GM19397 (cell line): ENCODE data around the gene CD247.
A peak's percentile ranks its signal among the peaks of the same experiment; 100 is the strongest.
"Not testable (repeated sequence)": the region's sequence is repeated elsewhere in the genome, so short reads cannot be mapped to it uniquely, and the experiment has no call there.

ENCODE experiments used
- ATAC-seq: cut with Tn5 transposase; IDR thresholded peaks from one replicate; pipeline ENCODE4 v1.9.1; 2021; ENCODE audit warnings: mild to moderate bottlenecking, moderate library complexity; ENCODE audit not compliant: unreplicated experiment

CD247 gene

GRCh38 chr1:167518331-167518700 is at the start of gene CD247:
TSS of gene CD247 (minus strand) at chr1:167518529. CDS start at chr1:167518465, 64 bp downstream.
- no peak for ATAC-seq

- ATAC-seq, result no peak
Measured at GRCh38 chr1:167567663-167568062, 49.3 kb upstream of the CD247 start.

- no peak for ATAC-seq
Measured at GRCh38 chr1:167566766-167567165, 48.4 kb upstream of the CD247 start.

GRCh38 chr1:167565922-167566321 is 47.6 kb upstream of the CD247 start:
- ATAC-seq, result no peak

GRCh38 chr1:167564612-167565270 is 46.4 kb upstream of the CD247 start:
- ATAC-seq, result no peak

- ATAC-seq, result no peak
Measured at GRCh38 chr1:167563579-167564246, 45.4 kb upstream of the CD247 start.

GRCh38 chr1:167562702-167563101 is 44.4 kb upstream of the CD247 start:
- no peak for ATAC-seq

GRCh38 chr1:167561753-167562152 is 43.4 kb upstream of the CD247 start:
- ATAC-seq, result no peak

GRCh38 chr1:167555971-167556714 is 37.8 kb upstream of the CD247 start:
- ATAC-seq, result no peak

- ATAC-seq, result not testable (repeated sequence)
Measured at GRCh38 chr1:167555072-167555471, 36.7 kb upstream of the CD247 start.

- peak; percentile 8 for ATAC-seq
Measured at GRCh38 chr1:167554028-167554779, 35.9 kb upstream of the CD247 start.

- ATAC-seq, result peak; percentile 98
Measured at GRCh38 chr1:167553136-167554027, 35.1 kb upstream of the CD247 start, which contains the start of gene CREG1. TSS of gene CREG1 (minus strand) at chr1:167553762.

GRCh38 chr1:167551362-167551761 is 33.0 kb upstream of the CD247 start:
- no peak for ATAC-seq

GRCh38 chr1:167548059-167548932 is 30.0 kb upstream of the CD247 start:
- no peak for ATAC-seq

GRCh38 chr1:167546935-167547334 is 28.6 kb upstream of the CD247 start:
- ATAC-seq, result no peak

GRCh38 chr1:167545349-167545748 is 27.0 kb upstream of the CD247 start:
- no peak for ATAC-seq

GRCh38 chr1:167544447-167545093 is 26.2 kb upstream of the CD247 start:
- no peak for ATAC-seq

- ATAC-seq, result no peak
Measured at GRCh38 chr1:167543199-167543990, 25.1 kb upstream of the CD247 start.
